Transverse colon (tissue), 4 donors: Measurements from ENCODE around the gene RILPL1.

ENCODE experiments used
- POLR2AphosphoS5 ChIP-seq, 3 donors: sonication (generic); formaldehyde crosslinking; IDR thresholded peaks; one replicate each; pipeline ENCODE4 v1.6.1; 2016; ENCODE audit warnings: antibody characterized with exemption in 3 of 3
- TF ChIP-seq, protein P1 (sequence below), 5 experiments: fragments of 200-600 bp in 3 of 5; fragments of 450-650 bp in 2 of 5; sonication (generic) in 3 of 5; IDR thresholded peaks; 1 replicate in 2 of 5; 2 replicates in 3 of 5; pipeline ENCODE4 v1.5.1; 2016 to 2017; ENCODE audit warnings: antibody characterized with exemption in 5 of 5, inconsistent platforms in 3 of 5, mild to moderate bottlenecking in 2 of 5, moderate library complexity in 1 of 5

DNA sequence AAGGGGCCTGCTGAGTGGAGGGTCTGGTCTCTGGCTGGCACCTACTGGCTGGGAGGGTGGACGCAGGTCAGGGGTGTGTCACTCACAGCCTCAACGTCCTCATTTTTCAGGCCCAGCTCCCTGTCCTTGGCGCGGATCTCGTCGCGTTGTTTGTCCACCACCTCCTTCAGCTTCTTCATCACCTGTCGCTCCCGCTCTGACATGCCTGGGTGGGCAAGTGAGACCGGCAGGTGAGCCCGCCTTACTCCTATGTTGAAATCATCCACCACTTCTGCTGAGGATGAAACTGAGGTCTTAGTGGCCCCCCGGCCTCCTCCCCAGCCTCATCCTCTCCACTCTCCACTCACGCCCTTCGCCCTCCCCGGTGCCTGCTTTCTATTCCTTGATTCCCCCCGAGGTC lies 34.2 kb downstream of the RILPL1 start:
- TF ChIP-seq, protein P1, sequence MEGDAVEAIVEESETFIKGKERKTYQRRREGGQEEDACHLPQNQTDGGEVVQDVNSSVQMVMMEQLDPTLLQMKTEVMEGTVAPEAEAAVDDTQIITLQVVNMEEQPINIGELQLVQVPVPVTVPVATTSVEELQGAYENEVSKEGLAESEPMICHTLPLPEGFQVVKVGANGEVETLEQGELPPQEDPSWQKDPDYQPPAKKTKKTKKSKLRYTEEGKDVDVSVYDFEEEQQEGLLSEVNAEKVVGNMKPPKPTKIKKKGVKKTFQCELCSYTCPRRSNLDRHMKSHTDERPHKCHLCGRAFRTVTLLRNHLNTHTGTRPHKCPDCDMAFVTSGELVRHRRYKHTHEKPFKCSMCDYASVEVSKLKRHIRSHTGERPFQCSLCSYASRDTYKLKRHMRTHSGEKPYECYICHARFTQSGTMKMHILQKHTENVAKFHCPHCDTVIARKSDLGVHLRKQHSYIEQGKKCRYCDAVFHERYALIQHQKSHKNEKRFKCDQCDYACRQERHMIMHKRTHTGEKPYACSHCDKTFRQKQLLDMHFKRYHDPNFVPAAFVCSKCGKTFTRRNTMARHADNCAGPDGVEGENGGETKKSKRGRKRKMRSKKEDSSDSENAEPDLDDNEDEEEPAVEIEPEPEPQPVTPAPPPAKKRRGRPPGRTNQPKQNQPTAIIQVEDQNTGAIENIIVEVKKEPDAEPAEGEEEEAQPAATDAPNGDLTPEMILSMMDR (IDR thresholded peaks at IDR 0.05) = no peak
- no peak for TF ChIP-seq POLR2AphosphoS5 (IDR thresholded peaks at IDR 0.05)
